Loucy (cell line): ENCODE results near the gene NDUFA8.

ENCODE experiments used
- H2AFZ ChIP-seq: fragments of 200-600 bp; sonication (generic); 2 replicates; pipeline ENCODE4 v1.6.0; 2016; ENCODE audit warnings: antibody characterized with exemption, mild to moderate bottlenecking, low read length, moderate library complexity
- H3F3A ChIP-seq: fragments of 200-600 bp; 2 replicates; pipeline ENCODE4 v1.6.0; 2016; ENCODE audit warnings: antibody characterized with exemption, low read depth, mild to moderate bottlenecking
- H3K27me3 ChIP-seq: fragments of 200-600 bp; sonication (generic); 2 replicates; pipeline ENCODE4 v1.6.1; 2014; ENCODE audit warnings: low read length, mild to moderate bottlenecking; ENCODE audit not compliant: insufficient read depth, poor library complexity, severe bottlenecking
- H3K36me3 ChIP-seq: fragments of 200-600 bp; sonication (generic); 2 replicates; pipeline ENCODE4 v1.6.1; 2016; ENCODE audit warnings: low read length; ENCODE audit not compliant: insufficient read depth
- H3K4me1 ChIP-seq: fragments of 200-600 bp; sonication (generic); 2 replicates; pipeline ENCODE4 v1.5.1; 2014; ENCODE audit warnings: low read length, mild to moderate bottlenecking; ENCODE audit not compliant: insufficient read depth, poor library complexity, severe bottlenecking
- H3K4me2 ChIP-seq: fragments of 200-600 bp; sonication (generic); 2 replicates; pipeline ENCODE4 v1.6.0; 2014; ENCODE audit warnings: antibody characterized with exemption, low read length, low read depth, mild to moderate bottlenecking; ENCODE audit not compliant: poor library complexity, severe bottlenecking
- H3K4me3 ChIP-seq: fragments of 200-600 bp; sonication (generic); 2 replicates; pipeline ENCODE4 v1.5.1; 2014; ENCODE audit warnings: low read length, mild to moderate bottlenecking, mixed read lengths; ENCODE audit not compliant: poor library complexity, severe bottlenecking
- H3K79me2 ChIP-seq: fragments of 200-600 bp; sonication (generic); 2 replicates; pipeline ENCODE4 v1.6.1; 2014; ENCODE audit warnings: low read length; ENCODE audit not compliant: insufficient read depth
- H3K9ac ChIP-seq: fragments of 200-600 bp; sonication (generic); 2 replicates; pipeline ENCODE4 v1.6.0; 2014; ENCODE audit warnings: mild to moderate bottlenecking, low read depth, low read length, moderate library complexity; ENCODE audit not compliant: poor library complexity, severe bottlenecking
- H3K9me2 ChIP-seq: fragments of 200-600 bp; sonication (generic); replicated peaks from 2 replicates; pipeline ENCODE4 v1.6.1; 2016; ENCODE audit warnings: low read depth, low read length, mixed read lengths
- H3K9me3 ChIP-seq: fragments of 200-600 bp; sonication (generic); 2 replicates; pipeline ENCODE4 v1.6.1; 2014; ENCODE audit warnings: mild to moderate bottlenecking, antibody characterized with exemption, low read length, low read depth; ENCODE audit not compliant: insufficient read depth
- H4K20me1 ChIP-seq: fragments of 200-600 bp; sonication (generic); 2 replicates; pipeline ENCODE4 v1.6.0; 2014; ENCODE audit warnings: antibody characterized with exemption, low read length, mild to moderate bottlenecking; ENCODE audit not compliant: insufficient read depth, poor library complexity, severe bottlenecking
- CTCF ChIP-seq: fragments of 200-600 bp; sonication (generic); conservative IDR thresholded peaks from 2 replicates; pipeline ENCODE4 v1.5.1; 2014; ENCODE audit warnings: mild to moderate bottlenecking, antibody characterized with exemption, low read length
- EZH2phosphoT487 ChIP-seq: fragments of 200-600 bp; IDR thresholded peaks from 2 replicates; pipeline ENCODE4 v1.6.1; 2018; ENCODE audit warnings: antibody characterized with exemption, mild to moderate bottlenecking, moderate library complexity, borderline replicate concordance

NDUFA8 gene

GRCh38 chr9:122202111-122202510 is 42.5 kb upstream of the NDUFA8 start:
- Histone ChIP-seq H3K4me3 (no peak overlapping the region), H3F3A (no peaks in the 10 kb centered on the region), H2AFZ (no peak overlapping the region), H3K36me3 (no peaks in the 10 kb centered on the region), H3K9ac (no peak overlapping the region), H3K27me3 (no peaks in the 10 kb centered on the region), H4K20me1 (no peaks in the 10 kb centered on the region), H3K9me3 (no peaks in the 10 kb centered on the region), H3K9me2 (no peaks in the 10 kb centered on the region), H3K79me2 (no peaks in the 10 kb centered on the region), H3K4me2 (no peak overlapping the region), H3K4me1 (no peaks in the 10 kb centered on the region)
- TF ChIP-seq EZH2phosphoT487: no peak
- TF ChIP-seq CTCF: no peak

GRCh38 chr9:122201641-122202040 is 42.1 kb upstream of the NDUFA8 start:
- Histone ChIP-seq H3K79me2 (no peaks in the 10 kb centered on the region), H3K27me3 (no peaks in the 10 kb centered on the region), H3K9me3 (no peaks in the 10 kb centered on the region), H3K4me2 (no peak overlapping the region), H3K9ac (no peak overlapping the region), H3K9me2 (no peaks in the 10 kb centered on the region), H3K36me3 (no peaks in the 10 kb centered on the region), H4K20me1 (no peaks in the 10 kb centered on the region), H3F3A (no peaks in the 10 kb centered on the region), H3K4me1 (no peaks in the 10 kb centered on the region), H3K4me3 (no peak overlapping the region), H2AFZ (no peak overlapping the region)
- TF ChIP-seq EZH2phosphoT487: no peak
- TF ChIP-seq CTCF: no peak

GRCh38 chr9:122200960-122201595 is 41.5 kb upstream of the NDUFA8 start:
- no peak overlapping the region for H3K4me3 ChIP-seq
- no peaks in the 10 kb centered on the region for H3K9me3 ChIP-seq
- no peaks in the 10 kb centered on the region for H3K36me3 ChIP-seq
- no peaks in the 10 kb centered on the region for H3K79me2 ChIP-seq
- H3K4me2 ChIP-seq: no peak overlapping the region
- H3K9me2 ChIP-seq: no peaks in the 10 kb centered on the region
- H3K27me3 ChIP-seq: no peaks in the 10 kb centered on the region
- no peaks in the 10 kb centered on the region for H3F3A ChIP-seq
- TF ChIP-seq EZH2phosphoT487 (no peak), CTCF (no peak)
- H4K20me1 ChIP-seq: no peaks in the 10 kb centered on the region
- H3K4me1 ChIP-seq: no peaks in the 10 kb centered on the region
- no peak overlapping the region for H3K9ac ChIP-seq
- H2AFZ ChIP-seq: no peak overlapping the region
